K562 (cell line): Measurements from ENCODE around the gene OGFR. TPM values are rescaled to one million over a fixed set of nuclear protein-coding genes. Genes with fewer than 3 reads are reported as not detected.

Experiments used
- GATA2 ChIP-seq: sonication (generic); formaldehyde crosslinking; IDR thresholded peaks from 2 replicates; pipeline ENCODE4 v1.4.0; 2020; ENCODE audit warnings: mild to moderate bottlenecking, missing genetic modification reagents
- GATAD2A ChIP-seq: fragments of 450-650 bp; IDR thresholded peaks from 2 replicates; pipeline ENCODE4 v1.6.1; 2017
- KAT2B ChIP-seq: IDR thresholded peaks from one replicate; pipeline ENCODE4 v1.6.1; 2012; ENCODE audit warnings: low read depth, mild to moderate bottlenecking, control low read depth, inconsistent platforms, low read length, moderate library complexity
- KAT8 ChIP-seq: fragments of 450-650 bp; IDR thresholded peaks from 2 replicates; pipeline ENCODE4 v1.6.1; 2016; ENCODE audit warnings: low read depth, mild to moderate bottlenecking
- LARP7 ChIP-seq: fragments of 450-650 bp; IDR thresholded peaks from 2 replicates; pipeline ENCODE4 v1.6.1; 2016
- SOX6 ChIP-seq: fragments of 450-650 bp; IDR thresholded peaks from 2 replicates; pipeline ENCODE4 v1.6.1; 2014; ENCODE audit warnings: mild to moderate bottlenecking
- ZC3H11A ChIP-seq: IDR thresholded peaks from 2 replicates; pipeline ENCODE4 v1.6.1; 2012; ENCODE audit warnings: low read depth, low read length, improper control_type of control experiment
- ZFX ChIP-seq: sonication (generic); formaldehyde crosslinking; IDR thresholded peaks from 2 replicates; pipeline ENCODE4 v1.8.0; 2022; ENCODE audit warnings: mild to moderate bottlenecking, missing genetic modification reagents, moderate library complexity
- ZKSCAN1 ChIP-seq: fragments of 150-350 bp; IDR thresholded peaks from 2 replicates; pipeline ENCODE4 v1.6.1; 2016; ENCODE audit warnings: low read depth, low read length
- ZNF316 ChIP-seq: fragments of 450-650 bp; IDR thresholded peaks from 2 replicates; pipeline ENCODE4 v1.6.1; 2016
- polyA plus RNA-seq, 8 experiments: library from polyadenylated mRNA; depleted of rRNA in 4 of 8; stranded (reverse) in 5 of 8; unstranded in 3 of 8; fragments of >200 nt; fragmentation: Nextera tagmentation in 2 of 8; fragmentation: Illumina TruSeq in 1 of 8; extraction: Ambion mirVana in 2 of 8; extraction: Trizol in 1 of 8; gene quantifications; 2 replicates each; pipeline versions ENCODE4 v1.2.1 to v1.2.3, GENCODE V29; 2011 to 2014; ENCODE audit warnings: inconsistent platforms in 1 of 8, missing spikeins in 1 of 8
- total RNA-seq, 7 experiments: library from RNA; depleted of rRNA in 6 of 7; stranded (reverse); fragments of >200 nt in 6 of 7; fragmentation: Illumina TruSeq in 2 of 7; extraction: Trizol in 2 of 7; gene quantifications; 2 replicates each; pipeline versions ENCODE4 v1.2.1 to v1.2.3, GENCODE V29; 2011 to 2021; ENCODE audit warnings: low replicate concordance in 1 of 7
- TF ChIP-seq, protein P1 (sequence below), 3 experiments: IDR thresholded peaks in 2 of 3; conservative IDR thresholded peaks in 1 of 3; 2 replicates each; pipeline ENCODE4 v1.5.1; 2011 to 2012; ENCODE audit warnings: low read length in 3 of 3, mild to moderate bottlenecking in 3 of 3, control low read depth in 2 of 3, improper control_type of control experiment in 1 of 3, inconsistent platforms in 1 of 3, low read depth in 1 of 3, mixed read lengths in 1 of 3, moderate library complexity in 1 of 3; ENCODE audit not compliant: insufficient read depth in 2 of 3
- TF ChIP-seq, protein P2 (sequence below): fragments of 450-650 bp; IDR thresholded peaks from 2 replicates; pipeline ENCODE4 v1.6.1; 2017; ENCODE audit warnings: antibody characterized with exemption, mild to moderate bottlenecking
- TF ChIP-seq, protein P3 (sequence below), 2 experiments: IDR thresholded peaks; 2 replicates each; pipeline ENCODE4 v1.6.1; 2011; ENCODE audit warnings: borderline replicate concordance in 1 of 2, control low read depth in 1 of 2, low read depth in 1 of 2, low read length in 1 of 2, mild to moderate bottlenecking in 1 of 2, mixed read lengths in 1 of 2, moderate library complexity in 1 of 2; ENCODE audit not compliant: insufficient read depth in 1 of 2, insufficient read length in 1 of 2, poor library complexity in 1 of 2, severe bottlenecking in 1 of 2; ENCODE audit errors: extremely low read depth in 1 of 2

The OGFR gene
- total and polyA plus RNA-seq, 9 of the 15 experiments (the other 6 are each of a cell fraction or from before 2014, with no cell fraction given): 0.39 to 56.3 (median 17.5) TPM

GRCh38 chr20:62778601-62779416 is 25.8 kb upstream of the OGFR start (continued):
- TF ChIP-seq, protein P1, sequence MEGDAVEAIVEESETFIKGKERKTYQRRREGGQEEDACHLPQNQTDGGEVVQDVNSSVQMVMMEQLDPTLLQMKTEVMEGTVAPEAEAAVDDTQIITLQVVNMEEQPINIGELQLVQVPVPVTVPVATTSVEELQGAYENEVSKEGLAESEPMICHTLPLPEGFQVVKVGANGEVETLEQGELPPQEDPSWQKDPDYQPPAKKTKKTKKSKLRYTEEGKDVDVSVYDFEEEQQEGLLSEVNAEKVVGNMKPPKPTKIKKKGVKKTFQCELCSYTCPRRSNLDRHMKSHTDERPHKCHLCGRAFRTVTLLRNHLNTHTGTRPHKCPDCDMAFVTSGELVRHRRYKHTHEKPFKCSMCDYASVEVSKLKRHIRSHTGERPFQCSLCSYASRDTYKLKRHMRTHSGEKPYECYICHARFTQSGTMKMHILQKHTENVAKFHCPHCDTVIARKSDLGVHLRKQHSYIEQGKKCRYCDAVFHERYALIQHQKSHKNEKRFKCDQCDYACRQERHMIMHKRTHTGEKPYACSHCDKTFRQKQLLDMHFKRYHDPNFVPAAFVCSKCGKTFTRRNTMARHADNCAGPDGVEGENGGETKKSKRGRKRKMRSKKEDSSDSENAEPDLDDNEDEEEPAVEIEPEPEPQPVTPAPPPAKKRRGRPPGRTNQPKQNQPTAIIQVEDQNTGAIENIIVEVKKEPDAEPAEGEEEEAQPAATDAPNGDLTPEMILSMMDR (IDR thresholded peaks at IDR 0.05 in 2 of 3, conservative IDR thresholded peaks at IDR 0.05 in 1 of 3; ENCODE audit: insufficient read depth in 2 of 3, low read depth in 1 of 3, low read length in 3 of 3): peak in 1 of 3 experiments; percentile 36; a peak in 1 of 6 replicates
- no peak for TF ChIP-seq SOX6
- 0 out of 2 replicates have a peak, but pooled peaks have one; percentile 20 for TF ChIP-seq ZFX (CRISPR knock-in tag)
- TF ChIP-seq GATA2 (CRISPR knock-in tag): no peak
- TF ChIP-seq ZKSCAN1: 0 out of 2 replicates have a peak, but pooled peaks have one; percentile 47
- no peak for TF ChIP-seq KAT2B
- no peak for TF ChIP-seq ZNF316
- no peak for TF ChIP-seq KAT8
- TF ChIP-seq, protein P2, sequence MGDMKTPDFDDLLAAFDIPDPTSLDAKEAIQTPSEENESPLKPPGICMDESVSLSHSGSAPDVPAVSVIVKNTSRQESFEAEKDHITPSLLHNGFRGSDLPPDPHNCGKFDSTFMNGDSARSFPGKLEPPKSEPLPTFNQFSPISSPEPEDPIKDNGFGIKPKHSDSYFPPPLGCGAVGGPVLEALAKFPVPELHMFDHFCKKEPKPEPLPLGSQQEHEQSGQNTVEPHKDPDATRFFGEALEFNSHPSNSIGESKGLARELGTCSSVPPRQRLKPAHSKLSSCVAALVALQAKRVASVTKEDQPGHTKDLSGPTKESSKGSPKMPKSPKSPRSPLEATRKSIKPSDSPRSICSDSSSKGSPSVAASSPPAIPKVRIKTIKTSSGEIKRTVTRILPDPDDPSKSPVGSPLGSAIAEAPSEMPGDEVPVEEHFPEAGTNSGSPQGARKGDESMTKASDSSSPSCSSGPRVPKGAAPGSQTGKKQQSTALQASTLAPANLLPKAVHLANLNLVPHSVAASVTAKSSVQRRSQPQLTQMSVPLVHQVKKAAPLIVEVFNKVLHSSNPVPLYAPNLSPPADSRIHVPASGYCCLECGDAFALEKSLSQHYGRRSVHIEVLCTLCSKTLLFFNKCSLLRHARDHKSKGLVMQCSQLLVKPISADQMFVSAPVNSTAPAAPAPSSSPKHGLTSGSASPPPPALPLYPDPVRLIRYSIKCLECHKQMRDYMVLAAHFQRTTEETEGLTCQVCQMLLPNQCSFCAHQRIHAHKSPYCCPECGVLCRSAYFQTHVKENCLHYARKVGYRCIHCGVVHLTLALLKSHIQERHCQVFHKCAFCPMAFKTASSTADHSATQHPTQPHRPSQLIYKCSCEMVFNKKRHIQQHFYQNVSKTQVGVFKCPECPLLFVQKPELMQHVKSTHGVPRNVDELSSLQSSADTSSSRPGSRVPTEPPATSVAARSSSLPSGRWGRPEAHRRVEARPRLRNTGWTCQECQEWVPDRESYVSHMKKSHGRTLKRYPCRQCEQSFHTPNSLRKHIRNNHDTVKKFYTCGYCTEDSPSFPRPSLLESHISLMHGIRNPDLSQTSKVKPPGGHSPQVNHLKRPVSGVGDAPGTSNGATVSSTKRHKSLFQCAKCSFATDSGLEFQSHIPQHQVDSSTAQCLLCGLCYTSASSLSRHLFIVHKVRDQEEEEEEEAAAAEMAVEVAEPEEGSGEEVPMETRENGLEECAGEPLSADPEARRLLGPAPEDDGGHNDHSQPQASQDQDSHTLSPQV: 0 out of 2 replicates have a peak, but pooled peaks have one; percentile 46
- TF ChIP-seq, protein P3, sequence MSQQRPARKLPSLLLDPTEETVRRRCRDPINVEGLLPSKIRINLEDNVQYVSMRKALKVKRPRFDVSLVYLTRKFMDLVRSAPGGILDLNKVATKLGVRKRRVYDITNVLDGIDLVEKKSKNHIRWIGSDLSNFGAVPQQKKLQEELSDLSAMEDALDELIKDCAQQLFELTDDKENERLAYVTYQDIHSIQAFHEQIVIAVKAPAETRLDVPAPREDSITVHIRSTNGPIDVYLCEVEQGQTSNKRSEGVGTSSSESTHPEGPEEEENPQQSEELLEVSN (IDR thresholded peaks at IDR 0.05; ENCODE audit: borderline replicate concordance in 1 of 2, extremely low read depth in 1 of 2, insufficient read depth in 1 of 2, insufficient read length in 1 of 2, low read depth in 1 of 2, low read length in 1 of 2, poor library complexity in 1 of 2, severe bottlenecking in 1 of 2): peak in 1 of 2 experiments; percentile 69
- no peak for TF ChIP-seq ZC3H11A
- no peak for TF ChIP-seq GATAD2A
- no peak for TF ChIP-seq LARP7
